IPS-18c (cell line): Measurements from ENCODE around the gene PRKCA.

Source experiments
- H3K4me3 ChIP-seq: 2 replicates; pipeline ENCODE4 v1.7.0; 2013; ENCODE audit warnings: low read depth, mild to moderate bottlenecking, low read length, moderate library complexity; ENCODE audit not compliant: insufficient read depth
- H3K9me3 ChIP-seq: one replicate; pipeline ENCODE4 v1.6.1; 2013; ENCODE audit warnings: mild to moderate bottlenecking, low read length, moderate library complexity; ENCODE audit not compliant: control insufficient read depth, insufficient read depth

PRKCA gene

DNA sequence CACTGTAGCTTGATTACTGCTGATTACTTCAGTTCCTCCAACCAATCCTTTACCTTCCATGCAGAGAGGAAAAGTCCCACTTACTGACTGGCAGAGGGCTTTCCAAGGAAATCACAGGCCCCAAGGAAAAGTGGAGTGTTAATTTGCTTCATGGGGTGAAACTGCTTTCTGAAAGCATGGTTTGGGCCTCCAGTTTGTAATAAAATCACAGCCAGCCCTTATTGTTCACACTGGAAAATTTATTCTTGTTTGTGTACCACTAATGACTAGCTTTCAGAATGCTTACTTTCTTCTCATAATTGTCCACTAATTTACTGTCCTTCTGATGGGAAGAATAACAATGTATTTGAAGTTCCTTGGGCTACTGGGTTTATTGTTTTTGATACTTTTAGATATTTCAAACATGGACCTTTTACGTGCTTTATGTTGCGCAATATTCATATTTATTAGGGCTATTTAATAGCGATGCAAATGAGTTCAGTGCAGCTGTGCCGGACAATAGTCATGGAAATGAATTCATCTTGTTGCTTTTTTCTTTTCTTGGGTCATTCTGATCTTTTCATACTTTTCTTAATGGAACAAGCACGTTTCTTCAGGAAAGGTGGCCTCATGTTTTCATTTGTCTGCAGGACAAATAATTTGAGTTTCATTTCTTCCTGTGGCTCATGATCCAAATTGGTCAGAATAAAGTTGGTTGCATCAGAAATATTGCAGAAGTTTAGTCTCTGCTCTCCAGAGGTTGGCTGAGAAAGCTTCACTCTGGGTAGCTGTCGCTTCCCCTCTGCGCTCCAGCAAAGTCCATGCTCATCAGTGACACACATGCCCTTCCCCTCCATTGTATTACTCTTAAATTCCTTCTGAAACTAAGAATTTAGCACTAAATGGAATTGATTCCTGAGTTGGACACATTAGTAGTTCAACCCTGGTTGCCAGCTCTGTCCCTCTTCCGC is 128.7 kb downstream of the PRKCA start:
- no peak overlapping the region for H3K4me3 ChIP-seq
- H3K9me3 ChIP-seq: no peaks in the 10 kb centered on the region

DNA sequence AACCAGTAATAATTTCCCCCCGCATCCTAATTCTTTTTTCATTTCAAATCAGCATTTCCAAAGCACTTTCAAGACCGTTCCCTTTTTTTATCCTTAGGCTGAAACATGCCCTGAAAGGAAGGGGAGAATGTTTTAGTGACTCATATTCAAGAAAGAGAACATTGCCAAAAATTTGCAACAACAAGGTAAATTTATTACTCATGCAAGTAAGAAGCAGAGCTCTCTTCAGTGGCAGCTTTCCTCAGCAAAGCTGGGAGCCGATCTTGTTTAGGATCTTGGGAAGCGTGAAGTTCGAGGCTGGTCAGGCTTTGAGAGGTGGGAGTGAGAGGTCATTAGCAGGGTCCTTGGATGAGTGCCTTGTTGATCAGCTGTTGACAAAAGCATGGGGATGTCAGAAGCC is 129.5 kb downstream of the PRKCA start:
- no peak overlapping the region for H3K4me3 ChIP-seq
- no peaks in the 10 kb centered on the region for H3K9me3 ChIP-seq

DNA sequence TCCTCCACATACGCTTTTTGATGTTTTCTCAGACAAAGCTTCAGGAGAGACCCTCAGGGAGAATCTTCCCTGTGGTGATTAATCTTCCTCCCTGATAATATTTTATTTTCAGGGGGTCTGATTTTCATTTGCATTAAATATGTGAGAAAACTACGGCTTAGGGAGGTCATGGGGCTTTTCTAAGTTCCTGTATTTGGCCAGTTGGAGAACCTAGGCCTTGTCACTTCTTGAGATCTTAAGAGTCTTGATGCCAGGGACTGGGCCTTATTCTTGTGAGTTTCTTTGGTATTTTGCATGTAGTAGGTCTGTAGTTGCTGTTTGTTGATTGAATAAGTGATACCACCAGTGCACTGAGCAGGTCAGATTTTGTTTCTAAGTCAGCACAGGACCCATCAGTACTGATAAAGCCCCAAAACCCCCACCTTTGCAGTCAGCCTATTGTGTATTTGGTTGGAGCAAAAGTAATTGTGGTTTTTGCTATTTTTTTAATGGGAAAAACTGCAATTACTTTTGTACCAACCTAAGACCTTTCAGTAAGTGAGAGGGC is 130.1 kb downstream of the PRKCA start:
- no peaks in the 10 kb centered on the region for H3K9me3 ChIP-seq
- no peak overlapping the region for H3K4me3 ChIP-seq

DNA sequence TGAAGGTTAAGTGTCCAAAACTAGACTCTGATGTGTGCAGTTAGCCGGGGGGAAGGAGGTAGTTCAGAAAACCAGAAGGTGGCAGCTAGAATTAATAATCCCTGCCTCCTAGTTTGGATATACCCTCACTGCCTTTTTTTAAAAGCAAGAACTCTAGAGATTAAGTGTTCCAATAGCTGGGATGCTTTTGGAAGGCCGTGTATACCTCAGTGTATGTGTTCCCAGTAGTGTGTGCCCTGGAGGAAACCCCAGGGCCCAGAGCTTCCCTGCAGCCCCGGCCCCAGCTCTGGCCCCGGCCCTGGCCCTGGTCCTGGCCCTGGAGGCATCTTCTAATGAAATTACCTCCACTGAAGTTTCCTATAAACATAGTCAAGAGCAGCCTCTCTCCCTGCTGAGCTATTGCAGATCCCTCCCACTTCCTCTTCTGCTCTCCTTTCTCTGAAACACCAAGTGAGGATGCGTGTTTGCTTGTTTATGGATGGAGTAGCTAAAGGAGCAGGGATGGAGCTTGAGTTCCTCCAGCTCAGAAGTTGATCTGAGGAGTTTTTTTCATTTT is 130.7 kb downstream of the PRKCA start:
- H3K9me3 ChIP-seq: no peaks in the 10 kb centered on the region

DNA sequence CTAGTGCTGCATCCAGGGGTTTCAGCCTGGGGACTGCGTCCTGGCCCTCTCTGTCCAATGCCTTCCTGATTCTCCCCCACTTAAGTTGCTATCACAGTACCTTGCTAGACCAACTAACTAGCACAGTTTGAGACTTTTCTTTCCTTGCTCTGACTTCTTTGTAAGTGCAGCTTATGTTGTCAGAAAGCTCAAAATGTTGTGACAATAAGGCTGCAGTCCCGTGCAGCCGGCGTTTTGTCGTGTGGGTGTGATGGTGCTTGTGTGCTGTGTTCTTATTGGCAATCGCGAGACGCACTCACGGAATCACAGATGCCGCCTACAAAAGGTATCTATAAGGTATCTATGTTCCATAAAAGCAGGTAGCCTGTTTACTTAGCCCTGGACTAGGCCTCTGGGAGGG is 132.8 kb downstream of the PRKCA start:
- no peaks in the 10 kb centered on the region for H3K9me3 ChIP-seq
- no peak overlapping the region for H3K4me3 ChIP-seq

More for the DNA sequence above, 130.7 kb downstream of the PRKCA start:
- H3K4me3 ChIP-seq: no peak overlapping the region

DNA sequence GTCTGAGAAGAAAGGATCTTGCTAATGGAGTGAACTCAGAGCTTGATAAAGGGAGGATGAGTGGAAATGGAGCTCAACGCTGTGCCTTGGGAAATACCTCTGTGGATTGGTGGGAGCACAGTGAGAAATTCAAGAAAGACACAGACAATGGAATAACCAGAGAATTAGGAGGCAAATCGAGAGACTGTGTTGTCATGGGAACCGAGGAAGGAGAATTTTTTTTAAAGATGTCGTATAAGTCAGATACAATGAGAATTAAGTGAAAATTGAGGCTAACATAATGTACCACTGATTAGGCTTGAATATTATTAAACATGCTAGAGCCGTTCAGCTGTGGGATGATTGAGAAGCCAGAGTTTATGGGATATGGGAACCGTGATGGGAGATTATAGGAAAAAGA is 134.2 kb downstream of the PRKCA start:
- H3K9me3 ChIP-seq: peaks cover 3% of the 10 kb centered on the region
- H3K4me3 ChIP-seq: no peak overlapping the region

DNA sequence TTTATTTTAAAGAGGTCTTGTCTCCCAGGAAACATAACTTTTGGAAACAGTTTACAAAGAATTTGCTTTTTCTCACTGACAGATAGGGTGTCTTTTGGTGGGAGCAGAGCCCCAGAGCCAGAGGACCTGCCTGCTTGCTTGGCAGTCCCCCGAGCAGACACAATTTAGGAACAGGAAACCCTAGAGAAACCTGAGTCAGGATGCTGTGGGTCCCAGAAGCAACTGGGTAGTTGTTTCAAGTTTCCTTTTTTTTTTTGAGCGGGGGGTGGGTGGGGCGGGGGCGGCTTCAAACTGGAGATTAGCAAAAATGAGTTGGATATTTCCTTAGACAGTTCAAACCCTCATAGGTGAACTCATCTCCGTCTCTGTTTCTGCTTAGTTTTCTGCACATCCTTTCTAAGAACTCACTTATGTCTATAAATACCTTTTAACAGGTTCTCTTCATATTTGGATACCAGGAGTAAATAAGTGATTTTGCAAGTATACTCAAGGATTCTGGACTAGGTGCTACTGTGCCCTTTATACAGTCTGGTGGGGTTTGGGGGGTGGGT is 135.1 kb downstream of the PRKCA start:
- H3K4me3 ChIP-seq: no peak overlapping the region
- peaks cover 3% of the 10 kb centered on the region for H3K9me3 ChIP-seq

DNA sequence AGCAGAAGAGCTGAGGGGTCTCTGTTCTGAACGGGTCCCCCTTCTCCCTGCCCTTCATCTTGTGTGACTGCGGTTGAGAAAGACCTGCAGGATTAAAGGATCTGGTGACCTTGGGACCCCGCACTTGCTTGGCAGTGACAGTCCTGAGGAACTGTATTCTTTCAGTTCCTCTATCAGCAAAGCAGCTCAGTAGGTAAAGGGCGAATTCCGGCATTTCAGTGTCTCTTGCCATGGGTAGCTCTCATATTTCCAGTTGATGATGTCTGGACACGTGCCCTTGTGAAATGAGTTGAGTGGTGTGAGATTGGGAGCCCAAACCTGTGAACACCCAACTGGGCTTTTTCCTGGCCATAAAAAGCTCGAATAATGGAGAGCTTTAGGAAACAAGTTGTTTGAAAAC is 135.7 kb downstream of the PRKCA start:
- Histone ChIP-seq H3K4me3 (no peak overlapping the region), H3K9me3 (peaks cover 3% of the 10 kb centered on the region)

DNA sequence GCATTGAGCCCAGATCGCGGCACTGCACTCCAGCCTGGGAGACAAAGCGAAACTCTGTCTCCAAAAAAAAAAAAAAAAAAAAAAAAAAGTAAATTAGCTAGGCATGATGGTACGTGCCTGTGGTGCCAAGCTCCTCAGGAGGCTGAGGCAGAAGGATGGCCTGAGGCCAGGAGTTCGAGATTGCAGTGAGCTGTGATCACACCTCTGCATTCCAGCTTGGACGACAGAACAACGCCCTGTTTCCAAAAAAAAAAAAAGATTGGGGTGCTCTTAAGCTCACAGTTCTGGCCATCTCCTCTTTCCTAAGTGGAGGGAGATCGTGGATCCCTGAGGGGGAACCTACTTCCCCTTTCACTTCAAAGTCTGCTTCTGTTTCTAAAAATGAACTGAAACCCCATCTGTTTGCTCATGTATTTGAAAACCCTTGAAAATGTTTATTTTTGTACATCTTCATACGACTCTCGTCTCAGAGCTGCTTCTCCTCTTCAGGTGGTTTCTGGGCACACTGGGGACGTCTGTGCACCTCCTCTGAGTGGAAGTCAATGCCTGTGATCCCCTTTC is 138.8 kb downstream of the PRKCA start:
- H3K9me3 ChIP-seq: peaks cover 3% of the 10 kb centered on the region
- no peak overlapping the region for H3K4me3 ChIP-seq

DNA sequence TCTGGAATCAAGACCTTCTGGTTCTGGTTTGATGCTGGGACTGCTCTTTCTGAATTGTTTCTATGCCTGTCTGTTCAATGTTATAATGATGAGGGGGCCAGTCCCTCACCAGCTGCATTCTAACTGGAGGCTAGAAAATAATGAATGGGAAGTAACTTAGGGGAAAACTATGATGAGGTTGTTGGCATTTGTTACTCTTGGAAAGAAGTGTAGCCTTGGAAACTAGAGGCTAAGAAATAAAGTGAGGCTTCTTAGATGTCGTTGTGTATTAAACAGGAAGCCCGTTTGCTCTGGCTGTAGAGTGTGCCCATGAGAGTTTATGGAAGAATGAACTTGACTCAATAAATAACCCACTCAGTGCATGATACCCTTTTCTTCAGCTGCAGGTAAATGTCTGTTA is 140.8 kb downstream of the PRKCA start:
- no peak overlapping the region for H3K4me3 ChIP-seq

DNA sequence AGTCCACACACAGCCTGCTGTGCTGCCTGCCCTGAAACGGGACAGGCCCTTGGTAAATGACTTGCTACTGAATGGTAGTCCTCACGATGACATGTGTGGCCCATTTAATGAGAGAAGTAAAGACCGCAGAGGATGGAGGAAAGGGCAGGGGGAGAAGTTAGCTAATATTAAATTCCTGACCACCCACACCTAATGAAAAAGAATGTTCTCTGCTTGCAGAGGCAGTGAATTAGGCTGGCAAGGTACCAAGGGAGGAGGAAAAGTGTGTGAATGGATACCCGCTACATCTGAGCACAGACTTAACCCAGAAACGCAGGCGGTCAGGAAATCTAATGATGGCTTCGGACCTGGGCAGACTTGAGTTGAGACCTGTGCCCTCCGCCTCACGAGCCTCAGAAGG is 141.2 kb downstream of the PRKCA start:
- Histone ChIP-seq H3K9me3 (peaks cover 3% of the 10 kb centered on the region), H3K4me3 (no peak overlapping the region)

More for the DNA sequence above, 140.8 kb downstream of the PRKCA start:
- H3K9me3 ChIP-seq: peaks cover 3% of the 10 kb centered on the region

DNA sequence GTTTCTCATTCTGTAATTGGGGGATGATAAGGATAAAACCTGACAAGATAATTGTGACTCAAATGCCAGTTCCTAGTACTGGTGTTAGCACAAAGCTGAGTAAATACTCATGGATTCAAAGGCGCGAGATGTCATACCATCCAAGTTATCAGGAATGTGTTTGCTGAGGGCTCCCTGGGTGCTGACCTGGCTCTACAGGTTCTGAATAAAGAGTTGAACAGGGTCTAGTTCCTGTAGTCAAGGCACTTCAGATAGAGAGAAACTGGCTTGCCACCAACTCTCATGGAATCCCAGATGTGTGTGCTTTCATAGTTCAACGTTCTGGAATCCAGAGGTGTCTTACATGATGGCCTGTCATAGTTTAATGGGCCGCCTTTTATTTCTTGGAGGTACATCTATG is 141.6 kb downstream of the PRKCA start:
- Histone ChIP-seq H3K9me3 (peaks cover 3% of the 10 kb centered on the region), H3K4me3 (no peak overlapping the region)

DNA sequence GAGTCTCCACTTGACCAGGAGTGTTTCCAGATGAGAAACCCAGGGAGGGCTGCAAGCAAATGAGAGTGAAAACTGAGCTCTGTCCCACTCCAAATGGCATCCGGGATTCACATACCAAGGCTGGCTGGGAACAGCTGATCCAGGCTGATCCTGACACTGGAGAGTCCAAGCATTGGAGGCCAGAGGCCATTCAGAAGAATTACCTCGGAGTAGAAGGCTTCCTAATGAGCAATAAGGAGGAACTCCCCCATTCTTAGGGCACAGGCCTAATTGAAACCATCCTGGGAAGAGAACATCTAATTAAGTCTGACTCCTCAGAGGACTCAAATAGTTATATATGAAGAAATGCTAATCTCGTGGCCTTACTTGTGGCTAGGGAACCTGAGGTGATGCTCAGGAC is 142.8 kb downstream of the PRKCA start:
- Histone ChIP-seq H3K4me3 (no peak overlapping the region), H3K9me3 (peaks cover 3% of the 10 kb centered on the region)

DNA sequence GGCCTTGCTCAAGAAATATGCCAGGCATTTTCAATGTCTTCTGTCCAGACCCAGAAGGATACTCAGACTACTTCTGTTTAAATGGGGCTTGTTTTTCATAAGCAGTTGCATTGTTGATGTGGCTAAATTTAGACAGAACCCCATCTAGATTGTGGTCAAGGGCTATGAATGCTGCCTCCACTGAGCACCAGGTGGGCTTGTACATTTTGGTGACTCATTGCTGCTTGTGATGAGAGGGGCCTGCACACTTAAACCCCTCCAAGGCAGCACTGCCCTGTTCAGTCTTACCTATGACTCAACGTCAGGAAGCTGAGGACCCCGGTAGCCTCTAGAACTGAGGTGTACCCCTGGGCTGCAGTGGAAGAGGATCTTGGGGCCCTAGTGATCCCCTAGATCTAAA is 144.0 kb downstream of the PRKCA start:
- no peak overlapping the region for H3K4me3 ChIP-seq

DNA sequence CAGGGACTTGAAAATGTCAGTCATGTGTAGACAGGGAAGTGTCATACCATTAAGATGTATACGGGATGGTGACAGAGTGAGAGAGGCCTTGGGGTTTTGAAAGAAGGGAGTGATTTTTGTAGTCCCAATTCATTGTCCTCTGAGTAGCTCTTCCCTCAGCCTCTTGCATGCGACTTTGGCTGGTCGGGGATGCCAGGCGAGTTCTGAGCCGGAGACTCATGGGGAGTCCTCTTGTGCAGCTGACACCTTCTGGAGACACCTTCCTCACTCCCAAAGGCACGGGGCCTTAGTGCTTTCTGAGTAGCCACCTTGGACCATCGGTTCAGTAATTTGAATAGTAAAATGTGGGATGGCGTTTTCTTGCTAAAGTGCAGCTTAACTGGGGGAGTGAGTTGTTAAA is 144.7 kb downstream of the PRKCA start:
- no peak overlapping the region for H3K4me3 ChIP-seq
- no peaks in the 10 kb centered on the region for H3K9me3 ChIP-seq

More for the DNA sequence above, 144.0 kb downstream of the PRKCA start:
- peaks cover 2% of the 10 kb centered on the region for H3K9me3 ChIP-seq

DNA sequence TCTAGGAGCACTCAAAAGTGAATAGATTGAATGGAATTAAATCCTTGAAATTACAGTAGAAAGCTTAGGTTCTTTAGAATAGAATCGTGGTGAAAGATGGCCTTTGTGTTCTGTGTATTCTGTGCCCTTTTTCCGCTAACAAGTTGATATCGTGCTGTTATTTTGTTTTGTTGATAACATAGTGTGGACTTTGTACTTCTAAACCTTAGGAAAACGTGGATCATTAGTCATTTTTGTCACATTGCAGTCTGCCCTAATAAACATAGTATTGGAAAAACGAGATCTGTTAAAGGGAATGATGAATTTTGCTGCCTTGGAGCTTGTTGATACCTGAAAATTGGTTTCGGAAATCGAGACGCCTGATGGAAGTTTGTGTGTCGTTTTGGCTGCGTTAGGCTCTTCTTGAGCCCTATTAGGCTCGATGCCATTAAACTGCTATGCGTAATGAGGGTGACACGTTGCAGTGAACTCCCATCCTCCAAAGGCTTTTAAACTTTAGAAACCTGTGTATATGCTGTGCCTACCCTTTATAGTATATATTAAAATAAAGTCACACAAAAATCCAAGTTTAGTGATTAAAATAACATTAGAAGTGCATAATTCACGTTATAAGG is 145.7 kb downstream of the PRKCA start:
- no peaks in the 10 kb centered on the region for H3K9me3 ChIP-seq
- H3K4me3 ChIP-seq: no peak overlapping the region

DNA sequence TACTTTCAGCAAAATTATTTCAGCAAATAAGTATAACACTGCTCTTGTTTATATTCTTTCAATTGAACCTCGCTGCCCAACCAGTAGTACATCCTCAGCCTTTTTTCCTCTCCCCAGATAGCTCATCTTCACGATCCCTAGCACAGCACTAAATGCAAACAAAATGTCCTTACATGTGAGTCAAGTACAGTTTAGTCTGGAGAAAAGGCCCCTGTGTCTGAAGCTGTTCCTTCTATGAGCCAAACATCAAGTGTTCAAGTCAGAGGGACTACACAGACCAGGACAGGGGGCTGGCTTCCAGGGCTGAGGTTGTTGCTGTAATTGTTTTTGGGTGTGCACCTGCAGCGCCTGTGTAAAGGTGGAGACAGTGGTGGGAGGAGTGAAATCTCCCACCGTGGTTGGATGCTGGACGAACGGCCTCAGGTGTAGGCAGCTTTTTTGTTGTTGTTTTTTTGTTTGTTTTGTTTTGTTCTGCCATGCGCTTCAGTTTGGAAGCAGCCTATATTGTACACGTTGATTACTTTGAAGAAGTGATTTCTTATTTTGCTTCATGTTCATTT is 147.1 kb downstream of the PRKCA start:
- Histone ChIP-seq H3K4me3 (no peak overlapping the region), H3K9me3 (no peaks in the 10 kb centered on the region)
